GM12801 (cell line): Measurements from ENCODE around the gene KSR1.

ENCODE experiments used
- CTCF ChIP-seq: IDR thresholded peaks from one replicate; pipeline ENCODE4 v1.5.1; 2011; ENCODE audit warnings: control low read depth; ENCODE audit not compliant: insufficient read length; ENCODE audit errors: extremely low read depth

The KSR1 gene

GRCh38 chr17:27543958-27544349 lies 87.7 kb downstream of the KSR1 start:
- TF ChIP-seq CTCF, result no peak

- TF ChIP-seq CTCF, result no peak
Measured at GRCh38 chr17:27544350-27545131, 88.3 kb downstream of the KSR1 start.

GRCh38 chr17:27545562-27546229 lies 89.4 kb downstream of the KSR1 start:
- TF ChIP-seq CTCF, result no peak

GRCh38 chr17:27546624-27547300 lies 90.5 kb downstream of the KSR1 start:
- no peak for TF ChIP-seq CTCF

- no peak for TF ChIP-seq CTCF
Measured at GRCh38 chr17:27547301-27547683, 91.0 kb downstream of the KSR1 start.

- TF ChIP-seq CTCF, result no peak
Measured at GRCh38 chr17:27548369-27548768, 92.1 kb downstream of the KSR1 start.

GRCh38 chr17:27549251-27549893 lies 93.1 kb downstream of the KSR1 start:
- no peak for TF ChIP-seq CTCF
